ENCODE data around the gene MX1. TPM values are rescaled to one million over a fixed set of nuclear protein-coding genes. Genes with fewer than 3 reads are reported as not detected.

Gene MX1
- total and polyA plus RNA-seq, 2 experiments from 2014 or later: 2.1 to 6.5 TPM

GRCh38 chr21:41499920-41500319, 73.9 kb downstream of the MX1 start (continued):
- no peak for TF ChIP-seq ZNF114 (CRISPR knock-in tag; IDR thresholded peaks at IDR 0.05)
- no peak for TF ChIP-seq JUNB (IDR thresholded peaks at IDR 0.05; ENCODE audit: unreplicated experiment)

GRCh38 chr21:41500363-41500762, 74.3 kb downstream of the MX1 start:
- H3K4me3 Mint-ChIP-seq: no peak overlapping the region
- Histone ChIP-seq H3K4me1 (ENCODE audit: insufficient read depth) (no peaks in the 10 kb centered on the region), H3K36me3 (ENCODE audit: insufficient read depth) (no peaks in the 10 kb centered on the region), H3F3A (replicated peaks; ENCODE audit: low read depth) (no peaks in the 10 kb centered on the region), H3K79me2 (replicated peaks; ENCODE audit: insufficient read depth) (peaks cover 3% of the 10 kb centered on the region; the same call in 1 of the 2 replicates), H3K4me2 (no peak overlapping the region), H3K4me3 (no peak overlapping the region), H3K27me3 (ENCODE audit: insufficient read depth) (peaks cover 9% of the 10 kb centered on the region), H4K20me1 (replicated peaks; ENCODE audit: insufficient read depth) (no peaks in the 10 kb centered on the region), H3K9me2 (ENCODE audit: insufficient read depth) (no peaks in the 10 kb centered on the region), H2AFZ (no peak overlapping the region), H3K27ac (ENCODE audit: low read depth) (no peak overlapping the region)
- no peak overlapping the region for H3K27ac Mint-ChIP-seq
- no peak for ATAC-seq
- H3K9me3 Mint-ChIP-seq: no peaks in the 10 kb centered on the region
- TF ChIP-seq EZH2phosphoT487 (IDR thresholded peaks at IDR 0.05; ENCODE audit: unreplicated experiment) (no peak), CREB1 (CRISPR knock-in tag; IDR thresholded peaks at IDR 0.05; ENCODE audit: low read depth) (no peak), CTCF (conservative IDR thresholded peaks at IDR 0.05; ENCODE audit: low read depth in 2 of 2) (no peak), REST (IDR thresholded peaks at IDR 0.05; ENCODE audit: unreplicated experiment) (no peak), POLR2AphosphoS5 (IDR thresholded peaks at IDR 0.05; ENCODE audit: low read depth) (no peak), JUNB (IDR thresholded peaks at IDR 0.05; ENCODE audit: unreplicated experiment) (no peak), STAT1 (IDR thresholded peaks at IDR 0.05; ENCODE audit: unreplicated experiment) (no peak), NANOG (IDR thresholded peaks at IDR 0.05; ENCODE audit: borderline replicate concordance) (no peak), ZNF331 (CRISPR knock-in tag; IDR thresholded peaks at IDR 0.05; ENCODE audit: low read depth) (no peak), ETS1 (IDR thresholded peaks at IDR 0.05) (no peak), EZH2 (IDR thresholded peaks at IDR 0.05; ENCODE audit: low read depth, unreplicated experiment) (no peak), ZNF462 (CRISPR knock-in tag; IDR thresholded peaks at IDR 0.05) (no peak), ZNF114 (CRISPR knock-in tag; IDR thresholded peaks at IDR 0.05) (no peak)
- no peak for DNase-seq (ENCODE audit: low spot score)
- peaks cover 18% of the 10 kb centered on the region for H3K4me1 Mint-ChIP-seq
- peaks cover 5% of the 10 kb centered on the region for H3K27me3 Mint-ChIP-seq (ENCODE audit: insufficient read depth, low read depth, poor library complexity)
- no peaks in the 10 kb centered on the region for H3K36me3 Mint-ChIP-seq (ENCODE audit: low read depth)
